ENCODE measurements around the gene MYBL2.

The MYBL2 gene

GRCh38 chr20:43737925-43738324 is 71.0 kb downstream of the MYBL2 start:
- H3K4me3 ChIP-seq (replicated peaks in 1 of 2; ENCODE audit: low read depth in 2 of 2, low read length in 2 of 2): no peak overlapping the region
- no peak for TF ChIP-seq CTCF (IDR thresholded peaks at IDR 0.05; ENCODE audit: low read depth, low read length)
- no peak for DNase-seq (ENCODE audit: low read depth in 2 of 2)

- TF ChIP-seq CTCF (IDR thresholded peaks at IDR 0.05; ENCODE audit: low read depth, low read length): no peak
- no peak overlapping the region for H3K4me3 ChIP-seq (replicated peaks in 1 of 2; ENCODE audit: low read depth in 2 of 2, low read length in 2 of 2)
- no peak for DNase-seq (ENCODE audit: low read depth in 2 of 2)
These were observed 72.3 kb downstream of the MYBL2 start for GRCh38 chr20:43739148-43739749.

GRCh38 chr20:43740642-43741041 is 73.7 kb downstream of the MYBL2 start:
- TF ChIP-seq CTCF (IDR thresholded peaks at IDR 0.05; ENCODE audit: low read depth, low read length): no peak
- no peak overlapping the region for H3K4me3 ChIP-seq (replicated peaks in 1 of 2; ENCODE audit: low read depth in 2 of 2, low read length in 2 of 2)
- no peak for DNase-seq (ENCODE audit: low read depth in 2 of 2)

GRCh38 chr20:43744151-43744611 is 77.3 kb downstream of the MYBL2 start:
- no peak overlapping the region for H3K4me3 ChIP-seq (replicated peaks in 1 of 2; ENCODE audit: low read depth in 2 of 2, low read length in 2 of 2)
- DNase-seq (ENCODE audit: low read depth in 2 of 2): peak in 1 of 2 donors; percentile 33
- TF ChIP-seq CTCF (IDR thresholded peaks at IDR 0.05; ENCODE audit: low read depth, low read length): no peak

- no peak overlapping the region for H3K4me3 ChIP-seq (replicated peaks in 1 of 2; ENCODE audit: low read depth in 2 of 2, low read length in 2 of 2)
- no peak for TF ChIP-seq CTCF (IDR thresholded peaks at IDR 0.05; ENCODE audit: low read depth, low read length)
- no peak for DNase-seq (ENCODE audit: low read depth in 2 of 2)
These were observed 78.2 kb downstream of the MYBL2 start for GRCh38 chr20:43744966-43745730.

GRCh38 chr20:43746344-43747137 is 79.6 kb downstream of the MYBL2 start:
- H3K4me3 ChIP-seq (replicated peaks in 1 of 2; ENCODE audit: low read depth in 2 of 2, low read length in 2 of 2): no peak overlapping the region
- TF ChIP-seq CTCF (IDR thresholded peaks at IDR 0.05; ENCODE audit: low read depth, low read length): no peak
- DNase-seq (ENCODE audit: low read depth in 2 of 2): peak in 1 of 2 donors; percentile 44
